CD4-positive, alpha-beta memory T cell (primary cell): Measurements from ENCODE around the gene TMEM179. TPM values are rescaled to one million over a fixed set of nuclear protein-coding genes. Genes with fewer than 3 reads are reported as not detected.
"Not testable (repeated sequence)": the region's sequence is repeated elsewhere in the genome, so short reads cannot be mapped to it uniquely, and the experiment has no call there.

Source experiments
- CTCF ChIA-PET: fragments of 350-600 bp; sonication (Branson Sonifier 250); formaldehyde crosslinking; loops from one replicate; lab custom pipeline; 2021; ENCODE audit warnings: inconsistent platforms; ENCODE audit not compliant: partially characterized antibody; lab: Charles Lee
- POLR2A ChIA-PET: fragments of 350-600 bp; sonication (Branson Sonifier 250); formaldehyde crosslinking; loops from one replicate; lab custom pipeline; 2021; ENCODE audit not compliant: partially characterized antibody; lab: Charles Lee
- DNase-seq, 5 donors: peaks; one replicate each; pipeline versions ENCODE4 v3.0.0 to v3.0.0-alpha.2; 2020 to 2022; ENCODE audit warnings: mixed read lengths in 1 of 5
- H3K27ac ChIP-seq: one replicate; pipeline ENCODE4 v1.7.0; 2013; ENCODE audit warnings: low read depth, low read length
- H3K27me3 ChIP-seq: 2 replicates; pipeline ENCODE4 v1.7.0; 2013; ENCODE audit warnings: mild to moderate bottlenecking, low read length, moderate library complexity; ENCODE audit not compliant: insufficient read depth
- H3K36me3 ChIP-seq: 2 replicates; pipeline ENCODE4 v1.7.0; 2013; ENCODE audit warnings: mild to moderate bottlenecking, low read length, moderate library complexity; ENCODE audit not compliant: insufficient read depth
- H3K4me1 ChIP-seq: 2 replicates; pipeline ENCODE4 v1.7.0; 2013; ENCODE audit warnings: mild to moderate bottlenecking, low read length, moderate library complexity; ENCODE audit not compliant: insufficient read depth
- H3K4me3 ChIP-seq, 2 donors: one replicate each; pipeline ENCODE4 v1.7.0; 2013; ENCODE audit warnings: low read length in 2 of 2, mild to moderate bottlenecking in 1 of 2
- H3K9me3 ChIP-seq, 2 donors: one replicate each; pipeline ENCODE4 v1.7.0; 2013; ENCODE audit warnings: low read length in 2 of 2, control low read depth in 1 of 2; ENCODE audit not compliant: control insufficient read depth in 1 of 2
- H3K27ac Mint-ChIP-seq, 7 donors: one replicate each; pipeline ENCODE4 v1.8.0; 2020 to 2021; ENCODE audit warnings: mixed read lengths in 7 of 7, mild to moderate bottlenecking in 6 of 7, inconsistent platforms in 3 of 7, moderate library complexity in 3 of 7
- H3K27me3 Mint-ChIP-seq, 2 donors: one replicate each; pipeline ENCODE4 v1.8.0; 2020 to 2021; ENCODE audit warnings: mixed read lengths in 2 of 2
- H3K36me3 Mint-ChIP-seq, 2 donors: one replicate each; pipeline ENCODE4 v1.8.0; 2020 to 2021; ENCODE audit warnings: mixed read lengths in 2 of 2, inconsistent platforms in 1 of 2, mild to moderate bottlenecking in 1 of 2
- H3K4me1 Mint-ChIP-seq, 4 donors: one replicate each; pipeline ENCODE4 v1.8.0; 2020 to 2021; ENCODE audit warnings: mixed read lengths in 4 of 4, mild to moderate bottlenecking in 1 of 4
- H3K4me3 Mint-ChIP-seq, 8 donors: one replicate each; pipeline ENCODE4 v1.8.0; 2020 to 2021; ENCODE audit warnings: mixed read lengths in 8 of 8, mild to moderate bottlenecking in 7 of 8, moderate library complexity in 6 of 8, inconsistent platforms in 3 of 8
- H3K9me3 Mint-ChIP-seq, 8 donors: one replicate each; pipeline ENCODE4 v1.8.0; 2020 to 2021; ENCODE audit warnings: mixed read lengths in 8 of 8, mild to moderate bottlenecking in 5 of 8, inconsistent platforms in 3 of 8, moderate library complexity in 1 of 8
- intact Hi-C: fragments of 100-400 bp; cut with micrococcal nuclease; formaldehyde crosslinking; loops from one replicate; pipeline ENCODE4 v1.15.1; 2023
- polyA plus RNA-seq, 2 donors: library from polyadenylated mRNA; unstranded; fragments of 300-500 nt; fragmentation: Illumina TruSeq; gene quantifications; one replicate each; pipeline ENCODE4 v1.2.3, GENCODE V29; 2021
- total RNA-seq, 2 experiments: library from RNA; stranded (reverse); gene quantifications; one replicate each; pipeline ENCODE4 v1.2.3, GENCODE V29; 2021

The TMEM179 gene
- total and polyA plus RNA-seq, 4 experiments from 2014 or later = not detected

- Histone ChIP-seq H3K4me1 (no peaks in the 10 kb centered on the region), H3K27me3 (no peaks in the 10 kb centered on the region), H3K9me3 (no peaks in the 10 kb centered on the region), H3K4me3 (no peak overlapping the region), H3K27ac (no peak overlapping the region), H3K36me3 (no peaks in the 10 kb centered on the region)
- CTCF ChIA-PET = no interaction called here
- Mint-ChIP-seq H3K4me1 (no peaks in the 10 kb centered on the region), H3K36me3 (no peaks in the 10 kb centered on the region), H3K27ac (no peak overlapping the region), H3K9me3 (no peaks in the 10 kb centered on the region), H3K27me3 (peaks cover 8% of the 10 kb centered on the region in 2 donors), H3K4me3 (no peak overlapping the region)
- no peak for DNase-seq
- intact Hi-C loops = no loop called here
- POLR2A ChIA-PET = no interaction called here
Measured at GRCh38 chr14:104583424-104584306, 20.9 kb downstream of the TMEM179 start.

GRCh38 chr14:104582662-104583061 lies 21.9 kb downstream of the TMEM179 start:
- Mint-ChIP-seq H3K9me3 (no peaks in the 10 kb centered on the region), H3K27me3 (peaks cover 8% of the 10 kb centered on the region in 2 donors), H3K36me3 (no peaks in the 10 kb centered on the region), H3K4me3 (no peak overlapping the region), H3K27ac (no peak overlapping the region), H3K4me1 (no peaks in the 10 kb centered on the region)
- Histone ChIP-seq H3K36me3 (no peaks in the 10 kb centered on the region), H3K4me1 (no peaks in the 10 kb centered on the region), H3K9me3 (no peaks in the 10 kb centered on the region), H3K27ac (no peak overlapping the region), H3K4me3 (no peak overlapping the region), H3K27me3 (no peaks in the 10 kb centered on the region)
- intact Hi-C loops = no loop called here
- no peak for DNase-seq
- POLR2A ChIA-PET = no interaction called here
- CTCF ChIA-PET = no interaction called here

- Histone ChIP-seq H3K9me3 (no peaks in the 10 kb centered on the region), H3K27ac (no peak overlapping the region), H3K4me1 (no peaks in the 10 kb centered on the region), H3K4me3 (no peak overlapping the region), H3K36me3 (no peaks in the 10 kb centered on the region), H3K27me3 (no peaks in the 10 kb centered on the region)
- H3K4me3 Mint-ChIP-seq = no peak overlapping the region
- no peaks in the 10 kb centered on the region for H3K9me3 Mint-ChIP-seq
- ChIA-PET CTCF (no interaction called here), POLR2A (no interaction called here)
- H3K4me1 Mint-ChIP-seq = no peaks in the 10 kb centered on the region
- no peak for DNase-seq
- no peak overlapping the region for H3K27ac Mint-ChIP-seq
- intact Hi-C loops = no loop called here
- no peaks in the 10 kb centered on the region for H3K36me3 Mint-ChIP-seq
- peaks cover 8% of the 10 kb centered on the region in 2 donors for H3K27me3 Mint-ChIP-seq
Measured at GRCh38 chr14:104582005-104582404, 22.6 kb downstream of the TMEM179 start.

GRCh38 chr14:104581521-104581920 lies 23.1 kb downstream of the TMEM179 start:
- Mint-ChIP-seq H3K4me3 (peak overlapping the region in 1 of 8 donors; percentile 73), H3K4me1 (no peaks in the 10 kb centered on the region), H3K27me3 (peaks cover 6 to 8% of the 10 kb centered on the region in 2 donors), H3K27ac (no peak overlapping the region), H3K9me3 (no peaks in the 10 kb centered on the region), H3K36me3 (no peaks in the 10 kb centered on the region)
- Histone ChIP-seq H3K27ac (no peak overlapping the region), H3K9me3 (no peaks in the 10 kb centered on the region), H3K4me1 (no peaks in the 10 kb centered on the region), H3K4me3 (no peak overlapping the region), H3K27me3 (no peaks in the 10 kb centered on the region), H3K36me3 (no peaks in the 10 kb centered on the region)
- ChIA-PET CTCF (no interaction called here), POLR2A (no interaction called here)
- intact Hi-C loops = no loop called here
- DNase-seq = no peak

- ChIA-PET POLR2A (no interaction called here), CTCF (no interaction called here)
- no peaks in the 10 kb centered on the region for H3K9me3 ChIP-seq
- no peaks in the 10 kb centered on the region for H3K36me3 Mint-ChIP-seq
- H3K4me3 Mint-ChIP-seq = no peak overlapping the region
- no peak for DNase-seq
- peaks cover 6% of the 10 kb centered on the region in 2 donors for H3K27me3 Mint-ChIP-seq
- no peak overlapping the region for H3K27ac ChIP-seq
- no peaks in the 10 kb centered on the region for H3K27me3 ChIP-seq
- intact Hi-C loops = no loop called here
- no peaks in the 10 kb centered on the region for H3K4me1 Mint-ChIP-seq
- H3K36me3 ChIP-seq = no peaks in the 10 kb centered on the region
- no peaks in the 10 kb centered on the region for H3K4me1 ChIP-seq
- no peak overlapping the region for H3K4me3 ChIP-seq
- no peaks in the 10 kb centered on the region for H3K9me3 Mint-ChIP-seq
- no peak overlapping the region for H3K27ac Mint-ChIP-seq
Measured at GRCh38 chr14:104580961-104581360, 23.6 kb downstream of the TMEM179 start.

GRCh38 chr14:104579939-104580338 lies 24.6 kb downstream of the TMEM179 start:
- H3K9me3 Mint-ChIP-seq, H3K36me3 Mint-ChIP-seq, CTCF ChIA-PET, H3K4me1 Mint-ChIP-seq, H3K27me3 ChIP-seq, H3K36me3 ChIP-seq, POLR2A ChIA-PET, H3K9me3 ChIP-seq, H3K4me3 Mint-ChIP-seq, H3K4me3 ChIP-seq, H3K27me3 Mint-ChIP-seq, H3K4me1 ChIP-seq, intact Hi-C loops, H3K27ac Mint-ChIP-seq, DNase-seq, H3K27ac ChIP-seq: not testable (repeated sequence)

- Histone ChIP-seq H3K9me3 (no peaks in the 10 kb centered on the region), H3K4me1 (no peaks in the 10 kb centered on the region), H3K4me3 (no peak within 1 kb of the TSS), H3K27ac (no peak within 1 kb of the TSS), H3K27me3 (no peaks in the 10 kb centered on the region), H3K36me3 (no peaks in the 10 kb centered on the region)
- no peaks in the 10 kb centered on the region for H3K9me3 Mint-ChIP-seq
- ChIA-PET POLR2A (no interaction called here), CTCF (no interaction called here)
- H3K4me1 Mint-ChIP-seq = no peaks in the 10 kb centered on the region
- H3K27ac Mint-ChIP-seq = no peak within 1 kb of the TSS
- no peak within 1 kb of the TSS for H3K4me3 Mint-ChIP-seq
- intact Hi-C loops = no loop called here
- H3K27me3 Mint-ChIP-seq = peaks cover 4% of the 10 kb centered on the region in 2 donors
- H3K36me3 Mint-ChIP-seq = no peaks in the 10 kb centered on the region
- DNase-seq = no peak
Measured at GRCh38 chr14:104579507-104579906, 25.1 kb downstream of the TMEM179 start, which contains the start of gene C14orf180. C14orf180 (plus strand) TSS chr14:104579764; CDS start chr14:104586431, 6,667 bp downstream.
